ENCODE results near the gene NOP9. TPM values are rescaled to one million over a fixed set of nuclear protein-coding genes. Genes with fewer than 3 reads are reported as not detected.
A peak's percentile ranks its signal among the peaks of the same experiment; 100 is the strongest.

Gene NOP9, protein sequence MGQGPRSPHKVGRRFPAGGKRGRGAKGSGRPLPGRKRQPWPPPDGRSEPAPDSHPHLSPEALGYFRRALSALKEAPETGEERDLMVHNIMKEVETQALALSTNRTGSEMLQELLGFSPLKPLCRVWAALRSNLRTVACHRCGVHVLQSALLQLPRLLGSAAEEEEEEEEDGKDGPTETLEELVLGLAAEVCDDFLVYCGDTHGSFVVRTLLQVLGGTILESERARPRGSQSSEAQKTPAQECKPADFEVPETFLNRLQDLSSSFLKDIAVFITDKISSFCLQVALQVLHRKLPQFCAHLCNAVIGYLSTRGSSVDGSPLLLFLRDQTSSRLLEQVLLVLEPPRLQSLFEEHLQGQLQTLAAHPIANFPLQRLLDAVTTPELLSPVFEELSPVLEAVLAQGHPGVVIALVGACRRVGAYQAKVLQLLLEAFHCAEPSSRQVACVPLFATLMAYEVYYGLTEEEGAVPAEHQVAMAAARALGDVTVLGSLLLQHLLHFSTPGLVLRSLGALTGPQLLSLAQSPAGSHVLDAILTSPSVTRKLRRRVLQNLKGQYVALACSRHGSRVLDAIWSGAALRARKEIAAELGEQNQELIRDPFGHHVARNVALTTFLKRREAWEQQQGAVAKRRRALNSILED
- 10 to 100 TPM; 14.5 to 30.0 (median 22.4) TPM for total RNA-seq

DNA sequence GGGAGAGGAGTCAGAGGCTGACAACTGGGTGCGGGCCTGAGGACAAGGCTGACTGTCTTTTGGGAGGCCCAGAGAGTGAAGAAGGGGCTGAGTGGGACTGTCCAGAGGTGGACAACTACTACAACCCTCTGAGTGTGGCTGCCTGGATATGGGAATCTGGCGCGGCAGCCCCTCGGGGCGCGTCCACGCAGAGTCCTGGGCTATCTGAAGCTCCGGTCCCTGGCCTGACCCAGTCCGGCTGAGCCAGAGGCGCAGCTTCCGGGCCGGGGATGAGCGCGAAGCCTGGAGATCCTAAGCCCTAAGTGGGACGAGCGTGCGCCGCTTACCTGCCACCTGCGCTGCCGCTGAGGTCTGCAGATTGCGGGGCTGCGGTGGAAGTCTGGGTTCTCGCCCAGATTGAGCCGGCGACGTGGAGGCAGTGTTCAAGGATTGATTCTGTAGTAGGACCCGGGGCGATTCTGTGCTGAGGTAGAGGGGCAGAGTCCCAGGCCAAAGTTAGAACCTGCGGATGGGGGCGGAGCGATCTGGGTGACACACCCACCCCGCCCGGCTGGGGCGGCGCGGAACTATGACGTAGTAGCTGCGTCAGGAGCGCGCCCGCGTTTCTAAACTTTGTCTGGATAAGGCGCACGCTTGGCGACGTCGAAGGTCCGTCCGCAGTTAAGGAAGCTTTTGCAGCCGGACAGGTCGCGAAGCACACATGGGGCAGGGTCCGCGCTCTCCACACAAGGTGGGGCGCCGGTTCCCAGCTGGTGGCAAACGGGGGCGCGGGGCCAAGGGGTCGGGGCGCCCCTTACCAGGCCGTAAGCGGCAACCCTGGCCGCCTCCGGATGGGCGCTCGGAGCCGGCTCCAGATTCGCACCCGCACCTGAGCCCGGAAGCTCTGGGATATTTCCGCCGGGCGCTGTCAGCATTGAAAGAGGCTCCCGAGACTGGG is at the start of gene NOP9, which contains the start of gene DHRS1:
Gene NOP9, plus strand, starts transcription at position 596 of the 937 bp plus-strand sequence. Its CDS starts 105 bp downstream, at position 701.
Gene DHRS1, minus strand, starts transcription at position 526 of the 937 bp plus-strand sequence. CDS start 674 bp downstream, outside the sequence.
- peak; percentile 94 to 97 (median 97) for DNase-seq
- TF ChIP-seq POLR2A (IDR thresholded peaks at IDR 0.05) (peak; percentile 92 to 96), CTCF (IDR thresholded peaks at IDR 0.05) (peak in 1 of 6 experiments; percentile 1)
- Histone ChIP-seq H3K36me3 (peaks cover 0 to 50% (median 0%) of the 10 kb centered on the region in 3 donors), H3K27ac (peak within 1 kb of the TSS; percentile 82 to 97 (median 90)), H3K4me3 (peak within 1 kb of the TSS; percentile 78 to 98 (median 88)), H3K27me3 (no peaks in the 10 kb centered on the region), H3K4me1 (peaks cover 0 to 34% (median 12%) of the 10 kb centered on the region in 4 donors), H3K9me3 (no peaks in the 10 kb centered on the region)

GRCh38 chr14:24250354-24250753 is 49.3 kb upstream of the NOP9 start:
- Histone ChIP-seq H3K27me3 (no peaks in the 10 kb centered on the region), H3K36me3 (peaks cover 0 to 4% (median 0%) of the 10 kb centered on the region in 3 donors), H3K9me3 (no peaks in the 10 kb centered on the region), H3K4me1 (no peaks in the 10 kb centered on the region), H3K27ac (no peak overlapping the region), H3K4me3 (no peak overlapping the region)
- TF ChIP-seq CTCF (IDR thresholded peaks at IDR 0.05) (no peak), POLR2A (IDR thresholded peaks at IDR 0.05) (no peak)
- peak in 1 of 3 donors; percentile 36 for DNase-seq

DNA sequence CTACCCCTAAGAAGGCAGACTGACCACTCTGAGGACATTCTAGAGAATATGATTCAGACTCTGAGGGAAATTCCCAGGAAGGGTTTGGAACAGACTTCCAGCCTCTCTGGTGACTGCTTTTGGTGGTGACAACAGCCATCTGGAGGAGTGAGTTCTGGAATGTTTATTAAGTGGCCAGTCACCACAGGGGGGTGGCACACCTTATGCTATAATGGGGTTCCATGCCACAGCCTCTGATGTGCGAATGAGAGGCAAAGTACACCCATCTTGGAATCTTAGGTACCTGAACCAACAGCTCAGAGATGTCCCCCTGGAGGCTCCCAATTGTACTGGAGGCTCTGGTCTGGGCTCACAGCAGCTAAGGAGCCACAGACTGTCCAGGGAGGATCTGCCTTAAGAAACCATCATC is 47.8 kb upstream of the NOP9 start:
- no peaks in the 10 kb centered on the region for H3K4me1 ChIP-seq
- H3K4me3 ChIP-seq: no peak overlapping the region
- TF ChIP-seq POLR2A (IDR thresholded peaks at IDR 0.05): no peak
- TF ChIP-seq CTCF (IDR thresholded peaks at IDR 0.05): no peak
- no peak overlapping the region for H3K27ac ChIP-seq
- no peaks in the 10 kb centered on the region for H3K27me3 ChIP-seq
- peaks cover 0 to 4% (median 0%) of the 10 kb centered on the region in 3 donors for H3K36me3 ChIP-seq
- no peaks in the 10 kb centered on the region for H3K9me3 ChIP-seq
- peak in 1 of 3 donors; percentile 3 for DNase-seq

DNA sequence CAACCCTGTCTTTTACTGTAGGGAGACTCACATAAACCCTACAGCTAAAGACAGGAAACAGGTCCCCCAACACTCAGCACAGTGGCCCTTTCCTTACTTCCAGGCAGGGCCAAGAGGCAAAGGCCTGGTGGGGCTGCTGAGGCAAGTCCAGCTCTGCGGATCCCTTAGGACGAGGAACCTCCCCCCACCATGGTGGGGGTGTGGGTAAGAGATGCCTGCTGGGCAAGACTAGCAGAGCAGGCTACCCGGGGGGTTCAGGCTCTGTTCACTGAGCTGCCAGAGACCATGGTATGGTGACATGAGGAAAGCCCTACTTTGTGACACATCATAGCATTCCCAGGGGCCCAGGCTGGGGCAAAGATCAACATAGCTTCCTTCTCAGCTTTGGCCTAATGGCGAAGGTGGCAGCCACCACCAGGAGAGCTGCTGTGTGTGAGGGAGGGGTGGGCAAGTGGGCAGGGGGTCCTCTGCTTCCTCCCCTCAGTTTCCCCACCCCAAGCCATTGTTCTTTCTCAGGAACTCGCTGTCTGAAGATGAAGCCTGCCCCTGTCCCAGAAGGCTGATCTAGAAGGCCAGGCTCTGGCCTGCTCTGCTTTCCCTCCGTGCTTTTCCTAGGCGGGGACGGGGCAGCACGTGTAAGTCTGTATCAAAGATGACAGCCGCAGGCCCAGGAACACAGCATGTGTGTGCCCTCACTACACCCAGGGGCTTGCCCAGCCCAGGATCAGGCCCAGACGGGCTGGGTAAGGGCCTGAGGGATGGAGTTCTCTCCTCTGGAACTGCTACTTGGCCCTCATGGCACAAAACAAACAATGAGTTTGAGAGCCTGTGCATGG is 47.1 kb upstream of the NOP9 start:
- H3K4me1 ChIP-seq: no peaks in the 10 kb centered on the region
- TF ChIP-seq CTCF (IDR thresholded peaks at IDR 0.05): no peak
- no peak for TF ChIP-seq POLR2A (IDR thresholded peaks at IDR 0.05)
- peak in 1 of 3 donors; percentile 25 for DNase-seq
- H3K4me3 ChIP-seq: no peak overlapping the region
- peaks cover 0 to 4% (median 0%) of the 10 kb centered on the region in 3 donors for H3K36me3 ChIP-seq
- H3K27ac ChIP-seq: no peak overlapping the region
- no peaks in the 10 kb centered on the region for H3K27me3 ChIP-seq
- H3K9me3 ChIP-seq: no peaks in the 10 kb centered on the region
